Fibroblast of skin of right quadriceps (primary cell): ENCODE data around the gene SPACA7.

ENCODE experiments used
- DNase-seq: peaks from one replicate; pipeline ENCODE4 v3.0.0-alpha.2; 2013

SPACA7 gene

GRCh38 chr13:112449545-112449930 lies 73.4 kb downstream of the SPACA7 start:
- DNase-seq = no peak

- DNase-seq = no peak
Observed at GRCh38 chr13:112450118-112450903, 74.2 kb downstream of the SPACA7 start.

- no peak for DNase-seq
Observed at GRCh38 chr13:112450904-112451240, 74.7 kb downstream of the SPACA7 start.

- DNase-seq = no peak
Observed at GRCh38 chr13:112451512-112452379, 75.6 kb downstream of the SPACA7 start.

- no peak for DNase-seq
Observed at GRCh38 chr13:112452380-112453206, 76.4 kb downstream of the SPACA7 start.

GRCh38 chr13:112453207-112453829 lies 77.2 kb downstream of the SPACA7 start:
- DNase-seq = no peak

GRCh38 chr13:112453874-112454647 lies 77.9 kb downstream of the SPACA7 start:
- DNase-seq = no peak

- no peak for DNase-seq
Observed at GRCh38 chr13:112454648-112455334, 78.6 kb downstream of the SPACA7 start.

GRCh38 chr13:112455476-112456059 lies 79.4 kb downstream of the SPACA7 start:
- no peak for DNase-seq

GRCh38 chr13:112456138-112457056 lies 80.2 kb downstream of the SPACA7 start:
- no peak for DNase-seq

- no peak for DNase-seq
Observed at GRCh38 chr13:112457081-112457480, 80.9 kb downstream of the SPACA7 start.

- DNase-seq = no peak
Observed at GRCh38 chr13:112457485-112457884, 81.3 kb downstream of the SPACA7 start.

GRCh38 chr13:112462408-112462807 lies 86.3 kb downstream of the SPACA7 start:
- DNase-seq = no peak

- no peak for DNase-seq
Observed at GRCh38 chr13:112464720-112465119, 88.6 kb downstream of the SPACA7 start.

GRCh38 chr13:112465251-112466131 lies 89.3 kb downstream of the SPACA7 start:
- DNase-seq = no peak

- DNase-seq = no peak
Observed at GRCh38 chr13:112466132-112467058, 90.2 kb downstream of the SPACA7 start.

GRCh38 chr13:112467236-112467635 lies 91.1 kb downstream of the SPACA7 start:
- DNase-seq = no peak

- no peak for DNase-seq
Observed at GRCh38 chr13:112468069-112468468, 91.9 kb downstream of the SPACA7 start.
